HepG2 (cell line): ENCODE data around the gene MRPL38. TPM values are rescaled to one million over a fixed set of nuclear protein-coding genes. Genes with fewer than 3 reads are reported as not detected.
A peak's percentile ranks its signal among the peaks of the same experiment; 100 is the strongest.

Experiments
- ARID4A ChIP-seq: sonication (generic); formaldehyde crosslinking; IDR thresholded peaks from 2 replicates; pipeline ENCODE4 v1.5.0; 2020; ENCODE audit warnings: mild to moderate bottlenecking, missing genetic modification reagents, borderline replicate concordance
- CREB3 ChIP-seq: sonication (generic); formaldehyde crosslinking; IDR thresholded peaks from 2 replicates; pipeline ENCODE4 v1.5.0; 2020; ENCODE audit warnings: missing genetic modification reagents
- FOXO1 ChIP-seq: sonication (generic); formaldehyde crosslinking; IDR thresholded peaks from 2 replicates; pipeline ENCODE4 v1.4.0; 2020; ENCODE audit warnings: missing genetic modification reagents
- HCFC1 ChIP-seq: fragments of 150-350 bp; IDR thresholded peaks from 2 replicates; pipeline ENCODE4 v1.6.1; 2014; ENCODE audit warnings: low read depth, low read length
- HNF4G ChIP-seq, 2 experiments: sonication (generic) in 1 of 2; formaldehyde crosslinking in 1 of 2; IDR thresholded peaks; 2 replicates each; pipeline versions ENCODE4 v1.4.0 to v1.6.1; 2011 to 2020; ENCODE audit warnings: borderline replicate concordance in 2 of 2, low read depth in 2 of 2, mild to moderate bottlenecking in 2 of 2, low read length in 1 of 2, missing genetic modification reagents in 1 of 2, moderate library complexity in 1 of 2
- NR2C2 ChIP-seq: sonication (generic); formaldehyde crosslinking; IDR thresholded peaks from 2 replicates; pipeline ENCODE4 v1.4.0; 2020; ENCODE audit warnings: missing genetic modification reagents, mild to moderate bottlenecking, moderate library complexity, borderline replicate concordance
- ZMYM2 ChIP-seq: sonication (generic); formaldehyde crosslinking; IDR thresholded peaks from 2 replicates; pipeline ENCODE4 v1.8.0; 2022; ENCODE audit warnings: mild to moderate bottlenecking, missing genetic modification reagents
- ZNF256 ChIP-seq: sonication (generic); formaldehyde crosslinking; conservative IDR thresholded peaks from 2 replicates; pipeline ENCODE4 v1.4.0; 2020; ENCODE audit warnings: missing genetic modification reagents
- ZNF407 ChIP-seq: sonication (generic); formaldehyde crosslinking; IDR thresholded peaks from one replicate; pipeline ENCODE4 v1.5.1; 2020; ENCODE audit warnings: mild to moderate bottlenecking, missing genetic modification reagents; ENCODE audit errors: not compliant biosample characterization
- ZNF552 ChIP-seq: sonication (generic); formaldehyde crosslinking; IDR thresholded peaks from 2 replicates; pipeline ENCODE4 v1.9.0; 2022; ENCODE audit warnings: missing genetic modification reagents, mild to moderate bottlenecking, borderline replicate concordance
- ZNF784 ChIP-seq: sonication (generic); formaldehyde crosslinking; IDR thresholded peaks from 2 replicates; pipeline ENCODE4 v1.5.1; 2020; ENCODE audit warnings: missing genetic modification reagents, mild to moderate bottlenecking, borderline replicate concordance
- ZSCAN21 ChIP-seq: sonication (generic); formaldehyde crosslinking; IDR thresholded peaks from 2 replicates; pipeline ENCODE4 v1.8.0; 2022; ENCODE audit warnings: mild to moderate bottlenecking, missing genetic modification reagents, moderate library complexity, borderline replicate concordance
- polyA plus RNA-seq, 8 experiments: library from polyadenylated mRNA; depleted of rRNA in 3 of 8; stranded (reverse) in 7 of 8; unstranded in 1 of 8; fragments of >200 nt; fragmentation: Illumina TruSeq in 4 of 8; extraction: Trizol in 4 of 8; gene quantifications; 2 replicates each; pipeline versions ENCODE4 v1.2.1 to v1.2.3, GENCODE V29; 2011 to 2016; ENCODE audit warnings: low read depth in 4 of 8, missing spikeins in 1 of 8, mixed read lengths in 1 of 8; ENCODE audit not compliant: insufficient read depth in 1 of 8
- total RNA-seq, 5 experiments: library from RNA; depleted of rRNA; stranded (reverse); fragments of >200 nt; fragmentation: Illumina TruSeq; extraction: Trizol; gene quantifications; 2 replicates each; pipeline ENCODE4 v1.2.3, GENCODE V29; 2016; ENCODE audit warnings: low read depth in 1 of 5

Gene MRPL38
- total and polyA plus RNA-seq, 2 of the 13 experiments (the other 11 are each of a cell fraction or from before 2014, with no cell fraction given) = 83.7 to 125 TPM

- no peak; the same call in none of the 2 replicates for TF ChIP-seq ZMYM2 (CRISPR knock-in tag)
- TF ChIP-seq ZNF256 = 0 out of 2 replicates have a peak, but pooled peaks have one; percentile 38
- no peak for TF ChIP-seq CREB3
- no peak for TF ChIP-seq ZSCAN21 (CRISPR knock-in tag)
- no peak for TF ChIP-seq HCFC1
- peak; percentile 78 for TF ChIP-seq NR2C2 (CRISPR knock-in tag)
- TF ChIP-seq FOXO1 (CRISPR knock-in tag) = peak; percentile 55
- peak; percentile 76 for TF ChIP-seq ARID4A (CRISPR knock-in tag)
- TF ChIP-seq HNF4G (IDR thresholded peaks at IDR 0.05; ENCODE audit: borderline replicate concordance, low read depth, low read length) = peak; percentile 90
- TF ChIP-seq HNF4G (CRISPR knock-in tag; IDR thresholded peaks at IDR 0.05; ENCODE audit: borderline replicate concordance, low read depth) = peak; percentile 80
- TF ChIP-seq ZNF784 = peak; percentile 77; the same call in 1 of the 2 replicates
- TF ChIP-seq ZNF552 (CRISPR knock-in tag) = no peak
- peak; percentile 67 for TF ChIP-seq ZNF407 (CRISPR knock-in tag)
Observed at GRCh38 chr17:75891605-75892555, 12.8 kb downstream of the MRPL38 start (continued).
